HG02642 (cell line): ENCODE results near the gene RIMBP2.

ENCODE experiments used
- ATAC-seq: cut with Tn5 transposase; IDR thresholded peaks from one replicate; pipeline ENCODE4 v1.9.1; 2021; ENCODE audit warnings: mild to moderate bottlenecking; ENCODE audit not compliant: unreplicated experiment, poor library complexity

Gene RIMBP2

GRCh38 chr12:130420071-130420470 lies 296.0 kb downstream of the RIMBP2 start:
- ATAC-seq: no peak

- no peak for ATAC-seq
Observed at GRCh38 chr12:130419116-130419515, 297.0 kb downstream of the RIMBP2 start.

GRCh38 chr12:130418251-130418650 lies 297.8 kb downstream of the RIMBP2 start:
- no peak for ATAC-seq

GRCh38 chr12:130414381-130414780 lies 301.7 kb downstream of the RIMBP2 start:
- ATAC-seq: no peak

GRCh38 chr12:130413909-130414308 lies 302.2 kb downstream of the RIMBP2 start:
- ATAC-seq: no peak

GRCh38 chr12:130412384-130412783 lies 303.7 kb downstream of the RIMBP2 start:
- ATAC-seq: no peak

- ATAC-seq: no peak
Observed at GRCh38 chr12:130405332-130405731, 310.8 kb downstream of the RIMBP2 start.

- ATAC-seq: no peak
Observed at GRCh38 chr12:130401703-130402102, 314.4 kb downstream of the RIMBP2 start.

GRCh38 chr12:130398100-130398848 lies 317.8 kb downstream of the RIMBP2 start:
- no peak for ATAC-seq

- no peak for ATAC-seq
Observed at GRCh38 chr12:130396667-130397066, 319.4 kb downstream of the RIMBP2 start.

GRCh38 chr12:130394906-130395305 lies 321.2 kb downstream of the RIMBP2 start:
- no peak for ATAC-seq

- no peak for ATAC-seq
Observed at GRCh38 chr12:130391186-130391585, 324.9 kb downstream of the RIMBP2 start.

GRCh38 chr12:130385193-130385592 lies 330.9 kb downstream of the RIMBP2 start:
- no peak for ATAC-seq

GRCh38 chr12:130384234-130384633 lies 331.9 kb downstream of the RIMBP2 start:
- ATAC-seq: no peak

GRCh38 chr12:130382818-130383217 lies 333.3 kb downstream of the RIMBP2 start:
- no peak for ATAC-seq

- ATAC-seq: no peak
Observed at GRCh38 chr12:130375296-130376287, 340.5 kb downstream of the RIMBP2 start.

GRCh38 chr12:130374083-130374482 lies 342.0 kb downstream of the RIMBP2 start:
- no peak for ATAC-seq

- no peak for ATAC-seq
Observed at GRCh38 chr12:130372936-130373335, 343.2 kb downstream of the RIMBP2 start.

- ATAC-seq: no peak
Observed at GRCh38 chr12:130371296-130371695, 344.8 kb downstream of the RIMBP2 start.

GRCh38 chr12:130369816-130370215 lies 346.3 kb downstream of the RIMBP2 start:
- no peak for ATAC-seq

- no peak for ATAC-seq
Observed at GRCh38 chr12:130367523-130367922, 348.6 kb downstream of the RIMBP2 start.
